GM12872 (cell line): ENCODE measurements around the gene USP31.

Experiments used
- TF ChIP-seq, protein P1 (sequence below): IDR thresholded peaks from 3 replicates; pipeline ENCODE4 v1.5.1; 2011; ENCODE audit warnings: low read depth, mild to moderate bottlenecking, low read length, moderate library complexity; ENCODE audit not compliant: insufficient read depth

The USP31 gene

GRCh38 chr16:23105309-23105708 lies 43.9 kb downstream of the USP31 start:
- TF ChIP-seq, protein P1, sequence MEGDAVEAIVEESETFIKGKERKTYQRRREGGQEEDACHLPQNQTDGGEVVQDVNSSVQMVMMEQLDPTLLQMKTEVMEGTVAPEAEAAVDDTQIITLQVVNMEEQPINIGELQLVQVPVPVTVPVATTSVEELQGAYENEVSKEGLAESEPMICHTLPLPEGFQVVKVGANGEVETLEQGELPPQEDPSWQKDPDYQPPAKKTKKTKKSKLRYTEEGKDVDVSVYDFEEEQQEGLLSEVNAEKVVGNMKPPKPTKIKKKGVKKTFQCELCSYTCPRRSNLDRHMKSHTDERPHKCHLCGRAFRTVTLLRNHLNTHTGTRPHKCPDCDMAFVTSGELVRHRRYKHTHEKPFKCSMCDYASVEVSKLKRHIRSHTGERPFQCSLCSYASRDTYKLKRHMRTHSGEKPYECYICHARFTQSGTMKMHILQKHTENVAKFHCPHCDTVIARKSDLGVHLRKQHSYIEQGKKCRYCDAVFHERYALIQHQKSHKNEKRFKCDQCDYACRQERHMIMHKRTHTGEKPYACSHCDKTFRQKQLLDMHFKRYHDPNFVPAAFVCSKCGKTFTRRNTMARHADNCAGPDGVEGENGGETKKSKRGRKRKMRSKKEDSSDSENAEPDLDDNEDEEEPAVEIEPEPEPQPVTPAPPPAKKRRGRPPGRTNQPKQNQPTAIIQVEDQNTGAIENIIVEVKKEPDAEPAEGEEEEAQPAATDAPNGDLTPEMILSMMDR: no peak

- TF ChIP-seq, protein P1: no peak
Measured at GRCh38 chr16:23104032-23104955, 45.0 kb downstream of the USP31 start.

- TF ChIP-seq, protein P1: no peak
Measured at GRCh38 chr16:23103603-23104002, 45.6 kb downstream of the USP31 start.

DNA sequence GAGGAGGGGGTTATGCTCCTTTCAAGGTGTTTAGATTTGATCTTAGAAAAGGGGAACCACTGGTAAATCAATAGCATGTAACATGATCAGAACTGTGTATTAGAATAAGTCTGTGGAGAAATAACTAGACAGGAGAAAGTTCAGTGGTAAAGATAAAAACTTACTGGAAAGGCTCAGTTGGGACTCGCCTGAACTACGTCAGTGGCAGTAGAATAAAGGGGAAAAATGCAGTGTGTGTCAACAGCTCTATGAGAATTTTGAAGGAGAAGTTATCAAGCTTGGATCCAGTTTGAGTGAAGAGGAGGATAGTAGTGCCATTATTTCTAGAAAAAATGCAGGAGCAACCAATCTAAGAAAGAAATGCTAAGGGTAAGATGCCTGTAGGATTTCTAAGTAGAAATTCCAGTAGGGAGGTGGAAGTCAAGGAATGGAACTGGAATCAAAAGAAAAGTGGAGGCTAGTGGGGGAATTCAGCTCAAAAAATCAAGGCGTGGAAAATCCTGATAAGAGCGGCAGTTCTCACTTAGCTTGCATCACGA lies 48.2 kb downstream of the USP31 start:
- TF ChIP-seq, protein P1: no peak

DNA sequence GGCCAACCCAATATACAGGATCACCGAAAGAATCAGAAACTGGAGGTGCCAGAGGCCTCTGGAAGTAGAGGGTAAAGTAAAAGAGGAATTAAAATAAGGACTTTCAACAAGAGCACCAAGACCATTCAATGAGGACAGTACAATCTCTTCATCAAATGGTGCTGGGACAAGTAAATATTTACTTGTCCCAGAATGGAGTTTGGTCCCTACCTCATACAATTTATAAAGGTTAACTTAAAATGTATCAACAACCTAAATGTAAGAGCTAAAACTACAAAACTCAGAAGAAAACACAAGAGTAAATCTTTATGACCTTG lies 56.5 kb downstream of the USP31 start:
- TF ChIP-seq, protein P1: no peak

GRCh38 chr16:23092072-23092800 lies 57.0 kb downstream of the USP31 start:
- TF ChIP-seq, protein P1: no peak

- TF ChIP-seq, protein P1: no peak
Measured at GRCh38 chr16:23089111-23089510, 60.1 kb downstream of the USP31 start.
